HG03196 (cell line): ENCODE data around the gene GAD1.
A peak's percentile ranks its signal among the peaks of the same experiment; 100 is the strongest.

Experiments used
- ATAC-seq: cut with Tn5 transposase; IDR thresholded peaks from one replicate; pipeline ENCODE4 v1.9.1; 2021; ENCODE audit not compliant: unreplicated experiment

The GAD1 gene

DNA sequence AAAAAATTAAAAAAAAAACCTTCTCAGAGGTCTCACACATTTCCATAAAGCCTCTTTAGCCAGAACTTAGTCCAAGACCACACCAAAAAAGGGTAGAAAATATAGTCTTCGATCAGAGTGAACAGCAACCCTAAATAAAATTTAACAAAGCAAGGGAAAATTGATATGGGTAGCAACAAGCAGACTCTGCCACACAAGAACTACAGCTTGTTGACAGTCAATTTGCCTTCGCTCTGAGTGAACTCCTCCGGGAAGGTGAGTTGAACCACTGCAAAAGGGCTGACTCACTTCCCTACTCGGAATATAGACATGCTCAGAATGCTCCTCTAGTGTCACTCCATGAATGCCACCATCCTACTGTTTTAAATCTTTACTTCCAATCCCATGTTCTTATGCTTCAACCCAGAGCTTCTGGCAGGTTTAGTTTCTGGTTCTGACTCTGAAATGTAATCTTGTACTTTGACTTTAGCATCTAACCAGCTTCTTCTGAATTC is 24.1 kb downstream of the GAD1 start:
- ATAC-seq: no peak

DNA sequence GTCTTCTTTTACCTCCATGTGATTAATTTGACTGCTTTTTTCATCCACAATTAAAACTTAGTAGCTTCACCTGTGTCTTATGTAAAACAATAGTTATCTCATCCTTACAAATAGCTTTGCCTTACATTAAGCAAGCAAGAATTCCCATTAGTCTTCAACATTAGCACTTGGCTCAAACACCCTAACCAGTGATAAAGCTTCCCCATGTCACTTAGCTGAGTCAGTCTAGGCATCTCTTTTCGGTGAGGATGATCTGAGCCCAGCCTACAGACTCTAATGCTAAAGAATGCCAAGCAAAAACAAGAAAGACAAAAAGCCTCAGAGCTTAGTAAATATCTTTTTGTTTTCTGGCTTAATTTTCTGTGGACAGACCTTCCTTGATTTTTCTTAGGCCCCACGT is 26.1 kb downstream of the GAD1 start:
- no peak for ATAC-seq

DNA sequence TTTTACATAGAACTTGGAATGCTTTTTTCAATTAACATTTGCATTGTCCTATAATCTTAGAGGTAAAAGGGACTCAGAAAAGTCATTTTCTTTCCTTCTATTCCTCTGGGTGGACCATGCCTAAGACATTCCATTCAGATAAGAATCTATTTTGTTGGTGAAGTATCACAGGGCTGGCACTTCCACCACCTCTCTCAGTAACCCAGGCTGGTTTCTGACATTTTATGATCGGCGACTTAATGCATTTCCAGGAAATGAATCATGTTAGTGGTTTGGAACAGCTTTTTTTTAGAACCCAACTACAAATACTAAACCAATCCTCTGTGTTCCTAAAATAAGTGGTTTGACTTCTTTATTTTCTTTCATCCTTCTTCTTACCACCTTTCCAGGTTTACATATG is 27.0 kb downstream of the GAD1 start:
- no peak for ATAC-seq

DNA sequence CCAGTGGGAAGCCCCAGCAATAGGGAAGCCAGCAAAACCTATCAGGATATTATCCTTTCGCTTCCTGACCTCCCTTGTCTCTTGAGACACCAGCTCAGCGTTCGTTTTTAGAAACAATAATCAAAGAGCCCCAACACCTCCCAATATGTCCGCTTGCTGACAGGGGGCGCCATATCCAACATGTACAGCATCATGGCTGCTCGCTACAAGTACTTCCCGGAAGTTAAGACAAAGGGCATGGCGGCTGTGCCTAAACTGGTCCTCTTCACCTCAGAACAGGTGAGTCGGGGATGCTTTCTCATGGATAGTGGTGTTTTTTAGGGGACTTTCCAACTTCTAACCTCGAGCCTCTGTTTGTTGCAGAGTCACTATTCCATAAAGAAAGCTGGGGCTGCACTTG is 28.7 kb downstream of the GAD1 start:
- no peak for ATAC-seq

DNA sequence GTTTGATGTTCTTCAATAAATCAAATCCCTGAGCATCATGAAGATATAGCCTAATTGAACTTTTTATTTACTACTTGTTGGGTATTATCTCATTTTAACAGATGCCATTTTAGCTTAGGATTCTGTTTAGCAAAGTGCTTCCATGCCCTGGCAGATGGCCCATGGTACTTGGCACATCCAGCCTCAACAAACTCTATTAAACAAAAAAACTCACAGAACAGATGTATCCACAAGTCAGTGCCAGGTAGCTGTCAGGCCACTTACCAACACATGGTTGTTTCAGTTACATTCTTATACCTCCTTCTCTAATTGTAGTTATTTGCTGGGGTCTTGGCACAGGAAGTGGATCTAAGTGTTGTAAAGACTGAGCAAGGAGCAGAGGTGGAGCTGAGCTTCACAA is 29.6 kb downstream of the GAD1 start:
- ATAC-seq: no peak

DNA sequence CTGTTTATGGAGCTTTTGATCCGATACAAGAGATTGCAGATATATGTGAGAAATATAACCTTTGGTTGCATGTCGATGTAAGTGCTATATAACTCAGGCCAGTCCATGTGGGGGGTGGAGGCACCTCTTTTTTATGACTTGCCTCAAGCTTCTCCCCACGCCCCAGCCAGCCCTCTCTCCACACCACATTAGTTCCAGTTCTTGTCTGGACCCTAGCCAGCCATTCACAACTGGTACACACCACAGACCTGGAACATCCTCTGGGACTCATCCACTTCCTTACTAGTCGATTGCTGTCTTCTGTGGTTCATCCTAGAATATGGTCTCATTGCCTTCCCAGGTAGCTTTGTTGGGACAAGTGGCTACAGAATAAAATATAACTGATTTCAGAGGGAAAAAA is 31.0 kb downstream of the GAD1 start:
- ATAC-seq: no peak

DNA sequence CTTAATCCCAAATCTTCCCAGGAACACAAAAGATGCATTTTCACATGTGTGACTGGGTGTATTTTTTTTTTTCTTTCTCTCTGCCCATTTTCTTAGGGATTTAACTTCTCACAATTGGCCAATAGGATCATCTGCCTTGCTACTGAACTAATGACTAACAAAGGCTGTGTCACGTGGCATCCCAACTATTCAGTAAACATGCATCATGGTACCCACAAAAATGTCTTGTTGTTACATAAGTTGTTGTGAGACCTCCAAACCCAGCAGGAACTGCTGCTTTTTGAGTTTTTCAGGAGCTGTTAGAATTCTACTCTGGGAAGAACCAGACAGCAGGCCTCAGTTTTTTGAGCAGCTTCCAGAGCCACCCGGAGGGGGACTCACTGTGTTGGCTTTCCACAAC is 31.9 kb downstream of the GAD1 start:
- ATAC-seq: no peak

DNA sequence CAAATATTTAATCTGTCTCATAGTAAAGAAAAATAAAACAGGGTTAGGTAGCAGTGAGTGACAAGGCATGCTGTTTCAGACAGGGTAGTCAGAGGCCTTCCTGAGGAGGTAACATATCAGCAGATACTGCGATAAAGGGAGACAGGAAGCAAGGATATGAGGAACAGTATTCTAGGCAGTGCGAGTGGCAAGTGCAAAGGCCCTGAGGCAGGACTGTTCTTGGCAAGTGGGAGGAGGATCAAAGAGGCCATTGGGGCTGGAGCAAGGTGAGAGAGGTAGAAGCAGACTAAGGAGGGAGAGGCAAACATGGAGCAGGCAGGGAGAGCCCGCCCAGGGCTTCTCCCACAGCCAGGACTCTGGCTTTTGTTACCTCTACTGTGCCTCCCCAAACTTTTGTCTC is 33.6 kb downstream of the GAD1 start:
- ATAC-seq: no peak

DNA sequence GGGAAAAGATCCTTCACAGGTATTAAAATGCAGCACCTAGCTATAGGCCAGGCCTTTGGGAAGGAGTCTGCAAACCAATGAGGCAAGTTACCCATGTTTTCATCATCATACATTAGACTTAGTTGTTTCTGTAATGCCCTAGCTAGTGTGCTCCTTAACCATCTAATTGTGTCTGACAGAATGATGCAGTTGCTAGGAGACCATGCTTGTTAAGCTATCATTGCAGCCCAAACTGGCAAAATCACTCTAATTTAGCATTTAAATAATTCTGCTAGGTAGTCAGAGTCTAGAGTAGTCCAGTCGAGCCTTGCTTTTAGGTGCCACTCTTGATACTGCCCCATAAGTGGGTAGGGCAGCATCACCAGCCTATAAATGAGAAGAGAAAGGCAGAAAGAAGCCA is 34.9 kb downstream of the GAD1 start:
- ATAC-seq: no peak

DNA sequence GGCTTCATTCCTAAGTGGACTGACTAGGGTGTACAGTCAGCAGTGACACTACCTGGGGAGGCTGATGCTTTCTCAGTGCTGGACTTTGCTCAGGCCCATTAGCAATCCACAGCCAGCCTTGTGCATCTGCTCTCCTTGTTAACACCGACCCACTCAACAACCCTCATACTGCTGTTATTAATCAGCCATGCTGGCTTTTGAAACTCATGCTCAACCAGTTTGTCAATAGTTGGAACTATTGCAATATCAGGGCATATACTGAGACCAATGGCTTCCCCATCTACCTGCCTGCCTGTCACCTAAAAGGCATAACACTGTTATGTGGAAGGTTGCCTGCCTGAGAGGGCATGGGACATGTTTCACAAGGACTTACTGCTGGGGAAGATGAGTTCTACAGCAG is 39.4 kb downstream of the GAD1 start:
- ATAC-seq: no peak

DNA sequence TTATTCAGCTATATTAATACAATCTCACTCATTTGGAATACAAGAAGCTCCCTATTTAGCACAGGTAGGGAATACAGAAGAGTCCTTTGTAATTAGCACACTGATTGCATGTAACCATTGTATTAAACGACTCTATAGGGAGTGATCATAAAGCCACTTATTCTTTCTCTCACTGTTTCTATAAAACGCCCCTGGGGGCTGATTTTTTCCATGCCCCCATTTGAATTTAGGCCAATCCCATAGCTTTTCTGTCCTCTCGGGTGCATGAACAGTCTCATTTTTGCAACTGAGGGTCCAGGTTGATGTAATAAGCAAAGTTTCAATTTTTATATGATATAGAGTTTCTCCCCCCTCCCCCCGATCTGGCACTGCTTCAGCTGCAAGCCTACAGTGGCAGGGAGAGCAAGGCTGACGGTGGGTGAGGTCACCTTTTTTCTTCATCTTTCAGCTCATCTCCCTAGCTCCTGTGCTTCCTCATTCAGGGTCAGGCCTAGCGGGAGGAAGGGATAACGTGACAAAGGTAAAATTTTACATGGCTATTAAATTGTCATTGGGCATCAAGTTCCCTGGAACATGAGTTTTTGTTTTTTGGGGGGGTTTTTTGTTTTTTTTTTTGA is 45.7 kb downstream of the GAD1 start:
- ATAC-seq: no peak

DNA sequence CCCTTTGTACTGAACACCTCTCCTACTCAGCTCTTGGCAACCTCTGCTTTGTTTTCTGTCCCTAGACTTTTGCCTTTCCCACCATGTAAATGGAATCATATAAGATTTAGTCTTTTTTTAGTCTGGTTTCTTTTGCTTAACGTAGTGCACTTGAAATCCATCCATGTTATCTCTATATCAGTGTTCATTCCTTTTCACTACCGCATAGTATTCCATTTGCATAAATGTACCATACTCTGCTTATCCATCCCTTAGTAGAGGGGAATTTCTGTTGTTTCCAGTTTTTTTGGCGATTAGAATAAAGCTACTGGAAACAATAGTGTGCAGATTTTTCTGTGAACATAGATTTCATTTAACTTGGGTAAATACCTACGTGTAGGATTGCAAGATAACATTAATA is 46.4 kb downstream of the GAD1 start:
- ATAC-seq: no peak

DNA sequence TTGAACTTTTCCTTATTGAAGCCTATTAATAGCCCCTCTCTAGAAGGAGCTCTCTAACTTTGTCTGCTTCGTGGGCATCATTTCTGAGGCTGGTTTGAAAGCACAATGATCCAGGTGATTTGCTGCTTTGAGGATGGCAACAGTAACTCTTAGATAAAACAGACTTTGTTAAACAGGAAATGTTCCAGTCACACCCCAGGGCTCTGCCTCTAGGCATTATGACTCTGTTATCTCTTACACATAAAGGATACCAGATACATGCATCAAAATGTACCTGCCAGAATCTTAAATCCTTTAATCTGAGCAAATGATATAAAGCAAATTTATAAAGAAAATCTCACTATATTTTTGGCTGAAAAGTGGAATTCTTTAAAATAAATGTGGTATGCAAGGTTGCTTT is 52.3 kb downstream of the GAD1 start:
- no peak for ATAC-seq

DNA sequence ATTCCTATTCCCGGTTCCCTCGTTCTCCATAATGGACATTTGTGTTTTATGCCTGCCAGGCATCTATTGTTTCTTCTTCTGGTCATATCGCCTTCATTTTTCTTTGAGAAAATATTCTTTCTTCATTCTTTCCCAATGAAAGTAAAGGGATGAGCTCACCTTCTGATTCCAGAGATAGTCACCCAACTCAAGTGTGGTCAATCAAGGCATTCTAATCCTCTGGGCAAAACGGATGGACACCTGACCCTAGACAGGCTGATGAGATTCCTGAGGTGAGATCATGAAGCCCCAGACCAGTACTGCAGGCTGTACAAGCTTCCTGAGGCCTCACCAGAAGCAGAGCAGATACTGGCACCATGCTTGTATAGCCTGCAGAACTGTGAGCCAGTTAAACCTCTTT is 52.8 kb downstream of the GAD1 start:
- no peak for ATAC-seq

DNA sequence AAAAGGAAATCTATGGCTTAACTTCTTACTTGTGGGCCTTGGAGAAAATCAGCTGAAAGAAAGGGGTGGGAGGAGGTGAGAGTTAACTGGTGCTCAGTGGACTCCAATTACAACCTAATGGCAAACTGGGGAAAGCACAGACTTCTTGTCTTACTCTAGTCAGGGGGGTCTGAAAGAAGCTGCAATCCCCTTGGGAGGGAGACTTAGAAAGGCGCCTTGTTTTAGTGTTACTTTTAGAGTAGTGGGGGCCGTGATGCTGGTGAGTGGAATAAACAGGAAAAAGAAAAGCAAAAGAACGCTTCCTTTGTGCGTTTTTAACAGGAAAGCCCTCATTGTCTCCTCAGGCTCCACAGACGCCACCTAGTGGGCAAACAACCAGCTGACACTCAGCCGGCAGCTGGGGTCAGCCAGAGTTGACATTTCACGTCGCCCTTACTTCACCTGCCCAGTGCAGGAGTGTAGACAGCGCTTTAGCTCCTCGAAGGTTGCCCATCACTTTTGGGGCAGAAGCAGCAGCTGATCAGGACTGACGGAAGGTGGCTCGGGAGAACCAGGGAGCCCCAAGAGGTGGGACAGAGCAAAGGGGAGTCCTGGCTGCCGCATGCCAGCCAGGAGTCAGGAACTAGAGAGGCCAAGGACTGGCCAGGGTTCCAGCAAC is 56.5 kb downstream of the GAD1 start:
- ATAC-seq: peak; percentile 82

DNA sequence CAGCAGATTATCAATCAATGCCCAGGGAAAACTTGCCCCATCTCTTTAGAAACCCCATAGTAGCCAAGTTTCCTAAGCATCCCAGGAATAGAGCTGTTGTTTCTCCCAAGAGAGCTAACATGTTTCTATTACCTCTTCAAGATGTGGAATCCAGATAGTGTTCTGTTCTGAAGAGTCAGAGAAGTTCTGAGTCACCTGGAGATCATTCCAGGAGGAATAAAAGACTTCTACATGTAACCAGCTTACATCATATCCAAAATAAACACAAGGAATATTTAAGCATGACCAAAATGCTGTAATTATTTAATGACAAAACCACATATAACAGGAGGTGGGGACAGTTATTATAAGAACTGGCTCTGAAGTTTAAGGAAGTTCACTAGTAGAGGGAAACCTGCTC is 61.4 kb downstream of the GAD1 start:
- ATAC-seq: no peak

DNA sequence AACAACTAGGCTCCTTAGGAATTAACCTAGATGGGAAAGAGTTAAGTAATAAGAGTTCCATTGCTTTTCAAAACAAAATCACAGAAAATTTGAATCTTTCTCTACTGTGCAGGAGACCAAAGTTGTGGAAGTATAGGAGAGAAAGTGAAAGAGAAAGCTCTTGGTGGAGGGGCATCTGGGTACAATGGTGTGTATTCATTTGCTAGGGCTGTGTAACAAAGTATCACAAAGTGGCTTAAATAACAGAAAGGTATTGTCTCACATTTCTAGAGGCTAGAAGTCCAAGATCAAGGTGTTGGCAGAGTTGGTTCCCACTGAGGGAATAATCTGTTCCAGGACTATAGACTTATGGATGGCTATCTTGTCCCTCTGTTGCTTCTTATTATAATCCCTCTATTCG is 61.8 kb downstream of the GAD1 start:
- ATAC-seq: no peak

DNA sequence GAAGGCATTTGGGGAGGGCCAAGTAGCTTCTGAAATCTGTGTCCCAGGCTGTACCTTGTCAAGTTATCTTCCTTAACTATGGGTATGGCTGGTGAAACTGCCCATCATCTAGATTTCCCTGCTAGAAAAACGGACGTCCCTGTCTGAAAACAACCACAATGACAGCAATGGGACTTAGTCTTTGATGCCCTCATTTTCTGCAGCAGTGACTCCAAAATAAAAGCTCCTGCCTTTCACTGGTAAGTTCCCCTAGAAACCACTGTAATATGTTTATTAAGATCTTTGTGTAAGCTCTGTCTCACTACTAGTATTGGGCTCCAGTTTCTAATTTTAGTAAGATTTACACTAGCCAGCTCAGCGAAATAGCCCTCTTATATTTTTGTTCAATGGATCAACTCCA is 65.2 kb downstream of the GAD1 start:
- ATAC-seq: no peak

DNA sequence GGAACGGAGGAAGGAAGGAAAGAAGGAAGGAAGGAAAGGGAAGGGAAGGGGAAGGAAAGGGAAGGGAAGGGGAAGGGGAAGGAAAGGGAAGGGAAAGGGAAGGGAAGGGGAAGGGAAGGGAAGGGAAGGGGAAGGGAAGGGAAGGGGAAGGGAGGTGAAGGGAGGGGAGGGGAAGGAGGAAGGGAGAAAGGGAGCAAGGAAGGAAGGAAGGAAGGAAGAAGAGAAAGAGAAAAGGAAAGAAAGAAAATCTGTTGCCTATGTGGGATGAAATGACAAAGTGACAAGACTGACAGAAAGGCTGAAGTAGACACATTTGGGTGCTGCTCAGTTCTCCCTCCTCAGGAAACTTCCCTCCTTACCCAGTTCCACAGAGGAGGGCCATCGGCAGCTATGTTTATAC is 66.1 kb downstream of the GAD1 start:
- ATAC-seq: no peak

DNA sequence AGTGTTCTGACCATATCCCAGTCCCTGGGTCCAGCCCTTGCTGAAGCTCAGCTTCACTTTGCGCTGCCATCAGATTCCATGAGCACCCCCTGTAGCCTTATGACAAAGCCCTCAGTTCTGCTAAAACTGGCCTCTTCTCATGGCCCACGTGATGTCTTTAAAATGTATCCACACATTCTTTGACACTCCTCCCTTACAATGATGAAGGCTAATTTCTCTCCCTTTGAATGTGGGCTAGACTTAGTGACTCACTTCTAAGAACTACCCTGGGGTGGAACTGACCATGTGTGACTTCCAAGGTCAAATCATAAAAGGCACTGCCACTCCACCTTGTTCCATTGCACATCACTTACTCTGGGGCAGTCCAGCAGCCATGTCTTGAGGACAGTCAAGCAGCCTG is 67.0 kb downstream of the GAD1 start:
- ATAC-seq: no peak

DNA sequence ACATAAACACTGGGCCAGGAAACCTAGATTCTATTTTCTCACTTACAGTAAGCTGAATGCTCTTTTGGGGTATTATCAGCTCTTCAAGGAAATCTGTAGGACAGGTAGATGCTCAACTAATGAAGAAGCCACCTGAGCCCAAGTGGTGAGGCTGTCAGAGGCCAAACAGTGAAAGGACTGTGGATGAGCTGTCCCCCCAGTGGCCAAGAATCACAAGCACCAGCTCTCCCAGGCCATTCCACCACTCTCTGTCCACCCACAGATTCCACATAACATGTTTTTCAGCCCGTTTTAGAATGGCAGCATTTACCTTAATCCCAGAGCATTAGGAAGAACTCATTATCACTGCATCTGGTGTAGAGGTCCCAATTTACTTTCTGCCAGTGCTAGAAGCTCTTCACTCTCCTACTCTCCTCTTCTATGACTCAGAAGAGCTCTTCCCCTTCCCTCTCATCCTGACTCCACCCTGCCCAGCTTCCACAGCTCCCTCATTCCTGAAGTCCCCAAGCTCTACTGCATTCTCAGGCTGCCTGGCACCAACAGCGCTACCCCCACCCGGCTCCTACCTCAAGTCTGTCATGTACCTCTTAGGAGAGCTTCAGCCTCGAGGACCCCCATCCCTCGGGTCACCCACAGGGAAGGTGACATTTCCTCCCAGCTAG is 68.6 kb downstream of the GAD1 start:
- no peak for ATAC-seq

DNA sequence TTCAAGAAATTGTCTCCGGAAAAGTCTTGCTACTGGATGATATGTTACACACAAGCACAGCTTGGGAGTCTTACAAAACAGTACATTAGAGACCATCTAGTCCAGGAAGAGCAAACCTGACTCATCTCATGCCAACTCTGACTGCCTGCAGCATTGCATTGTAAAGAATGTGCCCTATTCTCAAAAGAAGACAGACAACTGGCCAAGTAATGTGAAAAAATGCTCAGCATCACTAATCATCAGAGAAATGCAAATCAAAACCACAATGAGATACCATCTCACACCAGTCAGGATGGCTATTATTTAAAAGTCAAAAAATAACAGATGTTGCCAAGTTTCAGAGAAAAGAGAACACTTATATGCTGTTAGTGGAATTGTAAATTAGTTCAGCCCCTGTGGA is 69.7 kb downstream of the GAD1 start:
- no peak for ATAC-seq

DNA sequence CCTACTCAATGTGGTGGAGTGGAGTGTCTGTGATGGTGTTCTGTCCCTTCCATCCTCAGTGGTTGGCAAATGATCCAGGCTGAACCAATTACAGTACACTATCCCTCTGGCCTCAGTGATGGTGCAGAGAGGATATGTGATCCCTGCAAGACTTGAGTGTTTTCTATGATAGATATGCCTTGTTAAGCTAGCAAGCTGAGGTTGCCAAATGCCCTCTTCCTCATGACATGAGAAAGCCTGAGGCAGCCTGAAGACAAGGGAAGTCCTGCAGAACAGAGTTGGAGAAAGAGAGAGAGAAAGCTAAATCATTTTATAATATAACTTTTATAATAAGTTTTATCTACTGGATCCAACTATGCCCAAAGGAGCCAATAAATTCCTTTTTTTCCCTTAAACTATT is 70.8 kb downstream of the GAD1 start:
- ATAC-seq: no peak
